Measurements from ENCODE around the gene STAT6.

Gene STAT6, protein sequence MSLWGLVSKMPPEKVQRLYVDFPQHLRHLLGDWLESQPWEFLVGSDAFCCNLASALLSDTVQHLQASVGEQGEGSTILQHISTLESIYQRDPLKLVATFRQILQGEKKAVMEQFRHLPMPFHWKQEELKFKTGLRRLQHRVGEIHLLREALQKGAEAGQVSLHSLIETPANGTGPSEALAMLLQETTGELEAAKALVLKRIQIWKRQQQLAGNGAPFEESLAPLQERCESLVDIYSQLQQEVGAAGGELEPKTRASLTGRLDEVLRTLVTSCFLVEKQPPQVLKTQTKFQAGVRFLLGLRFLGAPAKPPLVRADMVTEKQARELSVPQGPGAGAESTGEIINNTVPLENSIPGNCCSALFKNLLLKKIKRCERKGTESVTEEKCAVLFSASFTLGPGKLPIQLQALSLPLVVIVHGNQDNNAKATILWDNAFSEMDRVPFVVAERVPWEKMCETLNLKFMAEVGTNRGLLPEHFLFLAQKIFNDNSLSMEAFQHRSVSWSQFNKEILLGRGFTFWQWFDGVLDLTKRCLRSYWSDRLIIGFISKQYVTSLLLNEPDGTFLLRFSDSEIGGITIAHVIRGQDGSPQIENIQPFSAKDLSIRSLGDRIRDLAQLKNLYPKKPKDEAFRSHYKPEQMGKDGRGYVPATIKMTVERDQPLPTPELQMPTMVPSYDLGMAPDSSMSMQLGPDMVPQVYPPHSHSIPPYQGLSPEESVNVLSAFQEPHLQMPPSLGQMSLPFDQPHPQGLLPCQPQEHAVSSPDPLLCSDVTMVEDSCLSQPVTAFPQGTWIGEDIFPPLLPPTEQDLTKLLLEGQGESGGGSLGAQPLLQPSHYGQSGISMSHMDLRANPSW

DNA sequence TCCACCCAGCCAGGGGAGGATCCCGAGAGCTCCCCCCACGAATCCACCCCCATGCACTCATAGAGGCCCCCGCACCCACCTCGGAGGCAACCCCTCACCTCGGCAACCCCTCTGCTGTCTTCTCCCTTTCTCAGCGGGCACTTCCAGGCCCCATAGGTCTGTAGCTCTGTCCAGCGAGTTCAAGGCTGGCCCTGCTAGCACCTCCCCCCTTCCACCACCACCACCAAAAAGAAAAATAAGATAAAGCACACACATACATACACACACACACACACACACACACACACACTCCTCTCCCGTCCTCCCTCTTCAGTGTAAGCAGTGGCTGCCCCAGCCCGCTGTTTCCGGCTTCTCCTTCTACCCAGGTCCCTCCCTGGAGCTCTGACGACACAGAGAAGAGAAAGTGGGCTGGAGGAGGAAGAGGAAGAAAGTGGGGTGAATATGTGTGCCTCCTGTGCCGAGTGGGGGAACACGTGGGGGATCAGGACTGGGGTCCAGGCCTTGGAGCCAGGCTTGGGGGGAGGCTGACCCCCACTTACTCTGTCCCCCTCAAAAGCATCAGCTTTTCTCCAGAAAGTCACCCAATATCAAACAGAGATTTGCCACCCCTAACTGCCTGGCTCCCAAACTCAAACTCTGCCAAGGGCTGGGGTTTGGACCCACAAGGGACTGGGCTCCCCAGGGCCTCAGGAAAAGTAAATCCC, at the start of gene STAT6:
STAT6 (minus strand) TSS at position 332 of the 704 bp plus-strand sequence. CDS start 3,084 bp downstream, outside the sequence.
- no peak for DNase-seq

DNA sequence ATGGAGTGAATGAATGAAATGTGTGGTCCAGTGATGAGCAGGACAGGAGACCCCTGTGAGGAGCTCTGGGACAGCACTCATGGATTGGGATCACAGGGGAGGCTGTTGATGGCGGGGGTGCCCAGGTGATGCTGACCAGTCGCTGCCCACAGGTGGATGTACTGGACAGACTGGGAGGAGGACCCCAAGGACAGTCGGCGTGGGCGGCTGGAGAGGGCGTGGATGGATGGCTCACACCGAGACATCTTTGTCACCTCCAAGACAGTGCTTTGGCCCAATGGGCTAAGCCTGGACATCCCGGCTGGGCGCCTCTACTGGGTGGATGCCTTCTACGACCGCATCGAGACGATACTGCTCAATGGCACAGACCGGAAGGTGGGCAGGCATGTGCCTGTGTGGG, 49.6 kb upstream of the STAT6 start:
- DNase-seq, result no peak

DNA sequence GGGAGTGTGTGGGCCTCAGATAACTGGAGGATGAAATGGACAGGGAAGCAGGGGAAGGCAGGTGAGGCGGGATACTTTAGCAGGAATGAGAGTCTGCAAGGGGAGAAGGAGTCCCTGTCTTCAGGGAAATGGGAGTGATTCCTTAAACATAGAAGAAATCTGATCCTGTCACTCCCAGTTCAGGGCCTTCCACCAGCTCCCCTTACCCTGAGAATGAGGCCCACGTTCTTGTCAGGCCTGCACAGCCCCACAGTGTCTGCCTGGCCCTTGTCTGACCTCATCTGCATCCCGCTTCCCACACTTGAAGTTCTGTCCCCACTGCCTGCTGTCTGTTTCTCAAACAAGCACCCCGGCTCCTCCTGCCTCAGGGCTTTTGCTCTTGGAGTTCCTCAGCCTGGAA, 48.9 kb upstream of the STAT6 start:
- no peak for DNase-seq

GRCh38 chr12:57159311-57159710, 48.1 kb upstream of the STAT6 start:
- peak; percentile 28 to 75 for DNase-seq

- DNase-seq, result peak in 1 of 2 experiments; percentile 4
These were observed 47.5 kb upstream of the STAT6 start for GRCh38 chr12:57158665-57159064.

DNA sequence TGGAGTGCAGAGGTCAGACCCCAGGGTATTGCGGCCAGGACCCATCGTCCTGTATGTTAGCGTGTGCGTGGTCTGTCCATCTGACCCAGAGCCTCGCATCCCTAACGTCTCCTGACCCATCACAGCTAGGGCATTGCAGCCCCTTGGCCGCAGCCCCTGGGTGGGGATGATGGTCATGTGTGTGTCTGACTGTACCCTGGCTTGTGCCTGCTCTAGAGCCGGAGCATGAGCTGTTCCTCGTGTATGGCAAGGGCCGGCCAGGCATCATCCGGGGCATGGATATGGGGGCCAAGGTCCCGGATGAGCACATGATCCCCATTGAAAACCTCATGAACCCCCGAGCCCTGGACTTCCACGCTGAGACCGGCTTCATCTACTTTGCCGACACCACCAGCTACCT, 47.0 kb upstream of the STAT6 start:
- DNase-seq, result no peak

DNA sequence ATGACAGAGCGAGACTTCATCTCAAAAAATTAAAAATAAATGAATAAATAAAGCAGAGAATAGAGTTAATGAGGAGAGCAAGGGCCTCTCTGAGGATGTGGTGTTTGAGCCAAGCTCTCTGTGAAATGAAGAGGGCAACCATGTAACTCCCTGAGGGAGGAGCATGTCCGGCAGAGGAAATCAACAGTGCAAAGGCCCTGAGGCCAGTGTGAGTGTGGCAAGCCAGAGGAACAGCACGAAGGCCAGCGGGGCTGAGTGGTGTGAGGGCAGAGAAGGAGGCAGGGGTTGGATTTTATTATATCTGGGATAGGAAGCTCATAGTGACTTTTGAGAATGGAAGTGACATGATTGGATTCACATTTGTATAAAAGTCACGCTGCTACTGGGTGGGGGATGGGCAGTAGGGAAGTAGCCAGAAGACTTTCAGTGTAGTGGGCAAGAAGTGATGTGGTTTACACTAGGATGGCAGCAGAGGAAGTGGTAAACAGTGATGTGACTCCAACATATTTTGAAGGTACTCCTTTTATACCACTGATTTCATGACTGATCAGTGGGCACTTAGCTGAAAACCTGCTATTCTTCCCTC, 46.5 kb upstream of the STAT6 start:
- DNase-seq, result no peak

DNA sequence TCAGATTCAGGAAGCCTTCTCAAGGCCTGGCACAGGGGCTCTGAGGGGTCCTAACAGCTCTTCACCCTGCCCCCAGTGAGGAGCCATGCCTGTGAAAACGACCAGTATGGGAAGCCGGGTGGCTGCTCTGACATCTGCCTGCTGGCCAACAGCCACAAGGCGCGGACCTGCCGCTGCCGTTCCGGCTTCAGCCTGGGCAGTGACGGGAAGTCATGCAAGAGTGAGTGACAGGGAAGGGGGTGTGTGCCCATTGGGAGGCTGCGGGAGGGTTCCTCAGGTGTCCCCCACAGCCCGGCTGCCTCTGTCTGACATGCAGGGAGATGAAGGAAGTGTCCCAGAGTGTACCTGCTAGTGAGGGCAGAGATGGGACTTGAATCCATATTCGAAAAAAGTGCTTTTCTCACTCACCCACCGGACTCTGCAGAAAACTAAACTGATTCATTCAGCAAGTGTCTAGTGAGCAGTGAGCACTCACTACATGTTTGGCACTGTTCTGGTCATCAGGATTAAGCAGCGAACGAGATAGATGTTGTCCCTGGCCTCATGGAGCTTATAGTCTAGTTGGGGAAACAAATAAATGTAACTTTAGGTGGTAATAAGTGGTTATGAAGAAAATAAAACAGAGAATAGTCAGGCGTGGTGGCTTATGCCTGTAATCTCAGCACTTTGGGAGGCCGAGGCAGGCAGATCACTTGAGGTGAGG, 45.7 kb upstream of the STAT6 start:
- no peak for DNase-seq

DNA sequence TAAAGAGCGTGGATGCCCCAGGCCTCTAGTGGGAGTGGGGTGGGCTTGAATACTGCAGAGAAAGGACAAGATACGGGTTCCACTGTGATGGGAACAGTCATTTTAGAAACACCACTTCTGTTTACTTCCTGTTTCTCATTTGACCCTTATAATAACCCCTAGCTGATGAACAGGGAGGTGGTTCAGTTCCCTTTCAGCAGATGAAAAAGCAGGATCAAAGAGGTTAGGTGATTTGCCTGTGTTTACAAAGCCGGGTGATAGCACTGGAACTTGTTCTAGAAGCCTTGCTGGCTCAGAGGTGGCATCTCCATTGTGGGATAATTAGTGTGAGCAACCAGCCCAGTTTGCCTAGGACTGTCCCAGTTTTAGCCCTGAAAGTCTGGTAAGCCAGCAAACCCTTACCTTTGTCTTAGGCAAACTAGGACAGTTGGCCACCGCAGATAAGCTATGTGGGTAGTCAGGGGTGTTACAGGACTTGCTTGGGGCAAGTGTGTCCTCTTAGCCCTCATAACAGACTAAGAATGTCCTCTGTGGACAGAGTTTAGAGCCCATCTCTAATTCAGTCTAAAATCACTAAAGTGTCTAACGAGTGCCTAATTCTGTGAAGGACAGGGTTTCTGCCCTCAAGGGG, 43.8 kb upstream of the STAT6 start:
- no peak for DNase-seq

DNA sequence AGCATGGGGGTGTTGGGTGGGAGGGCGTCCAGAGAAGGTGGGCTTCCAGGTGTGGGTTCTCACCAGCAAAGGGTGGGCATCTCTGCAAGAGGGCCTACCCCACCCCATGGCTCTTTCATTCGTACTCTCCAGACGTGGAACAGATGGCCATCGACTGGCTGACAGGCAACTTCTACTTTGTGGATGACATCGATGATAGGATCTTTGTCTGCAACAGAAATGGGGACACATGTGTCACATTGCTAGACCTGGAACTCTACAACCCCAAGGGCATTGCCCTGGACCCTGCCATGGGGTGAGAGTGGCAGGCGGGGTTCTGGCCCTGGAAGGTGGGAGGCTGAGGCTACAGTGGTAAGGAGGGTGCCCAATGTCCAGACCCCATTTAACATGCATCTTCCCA, 42.9 kb upstream of the STAT6 start:
- DNase-seq, result no peak

DNA sequence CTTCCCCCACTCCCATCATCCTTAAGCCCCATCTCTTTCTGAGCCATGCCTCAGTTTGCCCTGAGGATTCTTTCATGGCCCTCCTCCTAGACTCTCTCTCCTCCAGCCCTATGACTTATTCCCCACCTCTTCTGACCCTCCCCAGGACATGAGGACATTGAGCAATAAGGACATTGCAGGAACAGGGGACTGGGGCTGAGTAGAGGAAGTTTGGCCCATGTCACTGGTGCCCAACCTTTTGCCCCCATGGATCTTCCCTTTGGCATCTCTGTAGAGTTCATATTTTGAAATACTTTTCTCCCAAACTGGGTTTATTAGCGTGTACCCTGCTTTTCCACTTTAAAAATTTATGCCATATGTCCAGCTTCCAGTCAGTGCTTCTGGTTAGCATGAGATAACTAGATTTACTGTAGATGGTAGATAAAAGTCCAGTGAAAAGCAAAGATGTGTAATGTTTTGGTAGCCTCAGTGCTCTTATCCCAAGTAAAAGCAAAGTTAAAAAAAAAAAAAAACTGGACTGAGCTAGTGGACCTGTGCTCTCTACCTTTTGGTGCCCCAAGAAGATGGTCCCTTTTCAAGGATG, 42.3 kb upstream of the STAT6 start:
- no peak for DNase-seq

DNA sequence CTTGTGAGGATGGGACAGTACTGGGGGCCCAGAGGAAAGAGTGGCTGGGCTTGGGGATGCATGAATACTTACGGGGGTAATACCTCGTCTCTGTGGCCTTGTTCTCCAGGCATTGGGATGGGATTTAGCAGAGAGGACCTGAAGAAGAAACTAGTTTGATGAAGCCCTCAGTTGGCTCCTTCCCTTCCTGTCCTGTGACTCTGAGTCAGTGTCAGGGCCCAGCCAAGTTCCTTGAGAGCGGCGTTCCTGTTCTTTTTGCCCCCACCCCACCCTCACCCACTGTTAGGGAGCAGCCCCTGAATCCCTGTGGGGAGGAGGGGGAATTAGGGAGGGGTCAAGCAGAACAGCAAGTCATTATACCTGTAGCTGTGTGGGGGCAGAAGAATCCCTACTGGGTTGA, 41.5 kb upstream of the STAT6 start:
- DNase-seq, result no peak

- no peak for DNase-seq
These were observed 40.8 kb upstream of the STAT6 start for GRCh38 chr12:57151741-57152630.

DNA sequence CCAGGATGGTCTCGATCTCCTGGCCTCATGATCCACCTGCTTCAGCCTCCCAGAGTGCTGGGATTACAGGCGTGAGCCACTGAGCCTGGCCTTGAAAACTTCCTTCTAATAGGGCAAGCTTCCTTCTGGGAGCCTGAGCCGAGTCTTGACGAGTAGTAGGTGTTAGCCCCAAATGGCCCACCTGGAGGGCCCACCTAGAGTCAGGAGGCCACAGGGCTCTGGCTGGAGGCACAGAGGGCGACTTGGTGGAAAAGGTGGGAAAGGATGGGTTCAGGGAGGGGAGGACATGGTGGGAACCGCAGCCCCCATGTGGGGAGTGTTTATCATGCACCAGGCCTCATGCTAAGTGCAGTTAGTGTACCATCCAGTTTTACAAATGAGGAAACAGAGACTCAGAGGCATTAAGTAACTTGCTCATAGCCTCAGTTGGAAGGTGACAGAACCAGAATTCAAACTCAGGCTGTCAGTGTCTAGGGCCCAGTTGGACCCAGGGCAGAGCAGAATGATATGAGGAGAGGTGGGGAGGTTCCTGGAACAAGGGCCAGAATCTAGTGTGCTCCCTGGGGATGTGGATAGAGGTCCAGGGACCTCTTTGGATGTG, 39.3 kb upstream of the STAT6 start:
- no peak for DNase-seq

GRCh38 chr12:57149245-57149900, 38.2 kb upstream of the STAT6 start:
- DNase-seq, result no peak

GRCh38 chr12:57148469-57149244, 37.5 kb upstream of the STAT6 start:
- no peak for DNase-seq

- no peak for DNase-seq
These were observed 36.1 kb upstream of the STAT6 start, which contains the start of gene LRP1-AS for GRCh38 chr12:57146961-57147944. TSS of gene LRP1-AS (minus strand) at chr12:57147619.

All from NCI-H524 (cell line).